Measurements from ENCODE around the gene SLC23A1.

- no peak for TF ChIP-seq EP300 (IDR thresholded peaks at IDR 0.05; ENCODE audit: borderline replicate concordance)
- no peak for TF ChIP-seq TAF1 (IDR thresholded peaks at IDR 0.05; ENCODE audit: low read depth)
- TF ChIP-seq YY1 (IDR thresholded peaks at IDR 0.05; ENCODE audit: low read depth), result no peak
- TF ChIP-seq CEBPB (IDR thresholded peaks at IDR 0.05), result no peak
- no peak for TF ChIP-seq FOXM1 (IDR thresholded peaks at IDR 0.05; ENCODE audit: borderline replicate concordance, low read depth)
Measured at GRCh38 chr5:139402561-139403158, 19.6 kb upstream of the SLC23A1 start.

All from Ishikawa (cell line).